GM21786 (cell line): ENCODE measurements around the gene AIDA.

ENCODE experiments used
- ATAC-seq: cut with Tn5 transposase; IDR thresholded peaks from one replicate; pipeline ENCODE4 v1.9.1; 2021; ENCODE audit not compliant: unreplicated experiment

The AIDA gene

GRCh38 chr1:222652676-222653075 lies 59.6 kb downstream of the AIDA start:
- no peak for ATAC-seq

DNA sequence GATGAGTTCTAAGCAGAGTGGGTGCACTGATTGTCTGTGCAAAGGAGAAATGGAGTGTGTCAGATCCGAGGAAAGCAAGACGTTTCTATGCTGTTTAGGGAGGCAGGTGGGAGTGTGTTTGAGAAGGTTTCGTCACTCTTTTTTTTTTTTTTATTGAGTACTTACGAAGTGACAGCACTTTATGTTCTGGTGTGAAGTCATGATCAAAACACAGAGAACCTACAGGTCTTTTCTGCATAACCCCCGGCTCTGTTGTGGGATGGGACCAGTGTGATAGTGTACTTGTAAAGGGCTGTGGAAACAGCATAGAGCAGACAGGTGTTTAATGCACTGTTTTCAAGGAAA lies 67.7 kb downstream of the AIDA start:
- ATAC-seq = no peak

DNA sequence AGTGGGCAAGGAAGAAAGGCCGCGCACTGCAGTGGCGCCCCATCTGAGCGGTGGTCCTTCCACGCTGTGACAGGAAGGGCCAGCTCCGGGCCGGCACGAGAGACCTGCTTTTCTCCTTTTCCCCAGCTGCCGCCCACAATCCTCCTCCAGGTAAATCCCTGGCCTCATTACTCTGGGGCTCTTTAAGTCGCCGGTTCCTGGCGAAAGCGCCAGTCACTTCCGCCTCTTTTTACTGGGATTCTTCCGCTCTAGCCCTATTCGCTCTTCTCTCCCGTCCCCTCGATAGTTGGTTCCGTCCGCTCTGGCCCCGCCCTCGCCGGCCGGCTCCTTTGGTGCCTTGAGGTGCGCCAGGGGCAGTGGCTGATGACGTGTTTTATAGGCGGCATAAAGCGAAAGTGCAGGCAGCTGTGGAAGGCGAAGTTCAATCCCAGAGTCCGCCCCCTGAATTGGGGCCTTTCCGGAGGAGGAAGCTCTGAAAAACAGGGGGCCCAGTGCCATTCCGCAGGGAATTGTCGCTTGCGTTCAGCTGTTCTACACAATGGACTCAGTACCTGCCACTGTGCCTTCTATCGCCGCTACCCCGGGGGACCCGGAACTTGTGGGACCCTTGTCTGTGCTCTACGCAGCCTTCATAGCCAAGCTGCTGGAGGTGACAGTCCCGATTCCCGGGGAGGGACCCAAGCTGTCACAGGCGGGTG lies 68.2 kb downstream of the AIDA start:
- peak; percentile 97 for ATAC-seq

- ATAC-seq = no peak
These were observed 68.7 kb downstream of the AIDA start for GRCh38 chr1:222643606-222643937.

GRCh38 chr1:222642468-222642867 lies 69.8 kb downstream of the AIDA start:
- ATAC-seq = no peak

DNA sequence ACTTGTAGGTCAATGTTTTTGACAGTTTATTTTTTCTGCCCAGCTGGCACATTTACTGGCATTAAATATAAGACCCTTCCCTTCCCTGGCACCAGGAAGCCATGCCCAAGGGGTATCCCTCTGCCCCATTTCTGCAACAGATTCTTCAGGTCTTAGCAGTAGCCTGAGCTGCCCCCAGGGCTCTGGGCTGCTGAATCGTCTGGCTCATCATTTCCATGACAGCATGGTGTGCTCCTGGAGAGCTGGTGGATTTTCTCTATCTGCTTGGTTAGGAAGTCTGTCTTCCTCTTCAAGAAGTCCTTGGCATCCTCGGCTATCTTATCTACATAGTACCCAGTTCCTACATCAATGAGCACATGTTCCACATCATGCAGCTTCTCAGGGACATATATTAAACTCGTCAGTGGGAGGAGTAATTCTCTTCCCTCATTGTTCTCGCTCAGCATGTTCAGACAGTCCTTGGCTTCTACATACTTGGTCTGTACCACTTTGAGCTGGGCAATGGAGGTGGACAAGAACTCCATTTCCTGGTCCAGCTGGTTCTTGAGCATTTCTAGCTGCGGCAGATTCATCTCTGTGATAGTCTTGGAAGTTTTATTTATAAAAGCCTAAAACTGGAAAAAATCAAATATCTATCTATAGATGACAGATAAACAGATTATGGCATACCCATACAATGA lies 70.9 kb downstream of the AIDA start:
- ATAC-seq = no peak

GRCh38 chr1:222634180-222635013 lies 77.9 kb downstream of the AIDA start:
- ATAC-seq = peak; percentile 95

- no peak for ATAC-seq
These were observed 79.5 kb downstream of the AIDA start for GRCh38 chr1:222632749-222633148.

DNA sequence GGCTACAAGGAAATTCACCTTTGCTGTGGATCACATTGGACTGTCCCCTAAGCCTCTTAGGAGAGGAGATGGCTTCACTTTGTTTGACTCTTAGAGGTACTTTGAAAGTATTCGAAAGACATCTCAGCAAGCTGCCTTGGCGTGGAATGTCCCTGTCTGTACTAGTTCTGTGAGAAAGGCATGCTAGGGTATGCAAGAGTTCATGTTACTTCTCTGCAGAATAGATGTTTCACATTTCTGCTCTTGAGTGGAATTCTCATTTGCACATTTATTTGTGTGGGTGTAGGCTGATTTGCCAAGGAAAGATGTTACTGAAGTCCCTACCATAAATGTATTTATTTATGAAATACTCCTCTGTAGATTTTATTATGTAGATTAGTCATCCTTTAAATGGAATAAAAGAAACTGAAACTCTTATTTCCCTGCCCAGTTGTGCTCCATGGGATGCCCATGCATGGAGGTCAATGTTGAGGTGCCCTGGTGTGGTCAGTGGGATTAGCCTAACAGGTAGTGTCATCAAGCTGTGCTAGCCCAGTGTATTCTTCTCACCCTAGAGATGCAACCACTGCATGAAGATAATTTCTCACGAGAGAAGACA lies 80.6 kb downstream of the AIDA start:
- ATAC-seq = no peak

- no peak for ATAC-seq
These were observed 82.3 kb downstream of the AIDA start for GRCh38 chr1:222629921-222630535.

GRCh38 chr1:222627232-222627631 lies 85.1 kb downstream of the AIDA start:
- ATAC-seq = no peak

GRCh38 chr1:222624214-222624613 lies 88.1 kb downstream of the AIDA start:
- no peak for ATAC-seq

DNA sequence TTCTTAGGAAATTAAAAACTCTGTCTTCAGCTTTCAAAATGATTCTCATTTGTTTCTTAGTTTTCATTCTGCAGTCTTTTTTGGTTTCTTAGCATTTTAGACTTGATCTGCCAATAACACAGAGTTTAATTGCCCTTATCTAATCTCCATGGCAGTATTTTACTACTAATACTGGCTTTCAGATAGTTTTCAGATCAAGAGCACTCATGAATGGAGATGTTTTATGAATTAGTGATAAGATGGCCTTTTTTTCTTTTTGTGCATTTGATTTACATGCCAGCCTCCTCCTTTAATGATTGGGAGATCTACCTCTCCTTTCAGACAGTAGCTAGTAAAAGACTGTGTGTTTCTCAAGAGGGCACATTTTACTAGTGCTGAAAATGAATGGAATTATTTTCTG lies 88.8 kb downstream of the AIDA start:
- ATAC-seq = no peak

DNA sequence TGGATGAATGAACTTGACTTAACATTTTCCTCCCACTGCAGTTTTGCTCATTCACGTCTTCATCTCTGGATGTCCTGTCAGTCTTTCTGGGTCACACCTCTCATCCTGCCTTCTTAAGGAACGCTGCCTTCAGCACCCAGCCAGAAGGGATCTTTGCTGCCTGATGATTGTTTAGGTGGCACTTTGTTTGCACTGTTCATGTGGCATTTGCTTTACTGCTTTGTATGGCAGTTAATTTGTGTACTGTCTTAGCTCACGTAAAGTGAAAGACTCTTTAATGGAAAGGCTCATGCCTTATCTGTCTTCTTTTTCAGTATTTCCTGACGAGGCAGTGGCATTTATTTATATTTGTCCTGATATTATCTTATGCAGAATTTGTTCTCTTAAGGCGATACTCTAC lies 89.5 kb downstream of the AIDA start:
- no peak for ATAC-seq

GRCh38 chr1:222620566-222620965 lies 91.7 kb downstream of the AIDA start:
- peak; percentile 26 for ATAC-seq

- ATAC-seq = no peak
These were observed 93.3 kb downstream of the AIDA start for GRCh38 chr1:222618880-222619596.
